ENCODE measurements around the gene CHD1.

CHD1 gene

GRCh38 chr5:98935206-98935605, 6.4 kb upstream of the CHD1 start:
- no peak for DNase-seq

GRCh38 chr5:98934546-98934945, 5.7 kb upstream of the CHD1 start:
- no peak for DNase-seq

- no peak for DNase-seq
These were observed 4.8 kb upstream of the CHD1 start for GRCh38 chr5:98933445-98934072.

- no peak for DNase-seq
These were observed 2.4 kb upstream of the CHD1 start for GRCh38 chr5:98930972-98931762.

GRCh38 chr5:98929710-98930298, 997 bp upstream of the CHD1 start:
- DNase-seq, result no peak

- DNase-seq, result peak; percentile 52
These were observed 576 bp downstream of the CHD1 start for GRCh38 chr5:98927989-98928872.

- peak; percentile 52 for DNase-seq
These were observed 1.4 kb downstream of the CHD1 start for GRCh38 chr5:98927242-98927988.

GRCh38 chr5:98923966-98924365, 4.8 kb downstream of the CHD1 start:
- no peak for DNase-seq

GRCh38 chr5:98921947-98922505, 6.8 kb downstream of the CHD1 start:
- no peak for DNase-seq

- no peak for DNase-seq
These were observed 11.4 kb downstream of the CHD1 start for GRCh38 chr5:98917433-98917832.

GRCh38 chr5:98916540-98916939, 12.3 kb downstream of the CHD1 start:
- no peak for DNase-seq

- no peak for DNase-seq
These were observed 14.9 kb downstream of the CHD1 start for GRCh38 chr5:98913911-98914310.

- no peak for DNase-seq
These were observed 17.3 kb downstream of the CHD1 start for GRCh38 chr5:98911280-98912040.

GRCh38 chr5:98909363-98909762, 19.4 kb downstream of the CHD1 start:
- DNase-seq, result no peak

- DNase-seq, result no peak
These were observed 20.9 kb downstream of the CHD1 start for GRCh38 chr5:98907951-98908350.

- no peak for DNase-seq
These were observed 22.0 kb downstream of the CHD1 start for GRCh38 chr5:98906756-98907355.

- DNase-seq, result peak; percentile 62
These were observed 22.7 kb downstream of the CHD1 start for GRCh38 chr5:98905857-98906688.

- DNase-seq, result no peak
These were observed 24.0 kb downstream of the CHD1 start for GRCh38 chr5:98904780-98905179.

- DNase-seq, result no peak
These were observed 26.1 kb downstream of the CHD1 start for GRCh38 chr5:98902733-98903132.

- DNase-seq, result no peak
These were observed 29.4 kb downstream of the CHD1 start for GRCh38 chr5:98899456-98899855.
